Anterior cingulate cortex (tissue), 58 donors: ENCODE data around the gene FEZF1.
"Not testable (repeated sequence)": the region's sequence is repeated elsewhere in the genome, so short reads cannot be mapped to it uniquely, and the experiment has no call there.

Experiments
- DNase-seq, 58 donors: peaks; one replicate each; lab custom pipeline; 2025; lab: John Stamatoyannopoulos, UW

Gene FEZF1

DNA sequence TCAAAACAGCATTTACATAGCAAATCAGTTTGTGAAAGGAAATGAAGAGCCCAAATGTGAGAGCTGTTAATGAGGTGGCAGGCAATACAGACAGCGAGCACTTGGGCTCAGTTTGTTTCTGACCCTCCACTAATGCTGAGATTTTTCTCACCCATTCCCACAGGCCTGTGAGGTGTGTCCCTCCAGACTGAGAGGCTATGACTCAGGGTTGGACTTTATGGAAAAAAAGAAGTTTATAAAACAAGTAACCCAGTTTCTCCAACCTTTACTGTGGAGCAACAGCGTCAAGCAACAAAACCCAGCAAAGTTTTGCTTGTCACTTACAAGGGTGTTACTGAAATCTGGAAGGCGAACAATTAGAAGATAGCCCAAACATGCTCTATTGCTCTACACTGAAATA lies 4.9 kb upstream of the FEZF1 start:
- no peak for DNase-seq

DNA sequence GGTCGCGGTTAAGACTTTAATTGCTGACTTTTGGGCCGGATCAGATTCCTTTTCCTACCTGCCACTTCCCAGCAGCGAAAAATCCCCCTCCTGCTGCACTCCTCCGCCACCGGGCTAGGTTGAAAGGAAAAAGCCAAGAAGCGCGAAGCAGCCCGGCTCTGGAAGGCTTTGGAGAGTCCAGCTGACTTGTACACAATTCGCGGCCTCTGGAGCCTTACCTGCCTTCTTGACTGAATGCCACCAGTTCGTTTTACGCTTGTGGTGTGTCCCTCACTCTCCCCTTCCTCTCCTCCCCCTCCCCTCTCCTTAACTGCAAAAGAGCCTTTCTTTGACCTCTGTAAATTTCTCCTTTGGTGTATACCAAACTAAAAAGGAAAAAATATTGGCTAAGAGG lies 2.7 kb upstream of the FEZF1 start:
- DNase-seq = no peak

DNA sequence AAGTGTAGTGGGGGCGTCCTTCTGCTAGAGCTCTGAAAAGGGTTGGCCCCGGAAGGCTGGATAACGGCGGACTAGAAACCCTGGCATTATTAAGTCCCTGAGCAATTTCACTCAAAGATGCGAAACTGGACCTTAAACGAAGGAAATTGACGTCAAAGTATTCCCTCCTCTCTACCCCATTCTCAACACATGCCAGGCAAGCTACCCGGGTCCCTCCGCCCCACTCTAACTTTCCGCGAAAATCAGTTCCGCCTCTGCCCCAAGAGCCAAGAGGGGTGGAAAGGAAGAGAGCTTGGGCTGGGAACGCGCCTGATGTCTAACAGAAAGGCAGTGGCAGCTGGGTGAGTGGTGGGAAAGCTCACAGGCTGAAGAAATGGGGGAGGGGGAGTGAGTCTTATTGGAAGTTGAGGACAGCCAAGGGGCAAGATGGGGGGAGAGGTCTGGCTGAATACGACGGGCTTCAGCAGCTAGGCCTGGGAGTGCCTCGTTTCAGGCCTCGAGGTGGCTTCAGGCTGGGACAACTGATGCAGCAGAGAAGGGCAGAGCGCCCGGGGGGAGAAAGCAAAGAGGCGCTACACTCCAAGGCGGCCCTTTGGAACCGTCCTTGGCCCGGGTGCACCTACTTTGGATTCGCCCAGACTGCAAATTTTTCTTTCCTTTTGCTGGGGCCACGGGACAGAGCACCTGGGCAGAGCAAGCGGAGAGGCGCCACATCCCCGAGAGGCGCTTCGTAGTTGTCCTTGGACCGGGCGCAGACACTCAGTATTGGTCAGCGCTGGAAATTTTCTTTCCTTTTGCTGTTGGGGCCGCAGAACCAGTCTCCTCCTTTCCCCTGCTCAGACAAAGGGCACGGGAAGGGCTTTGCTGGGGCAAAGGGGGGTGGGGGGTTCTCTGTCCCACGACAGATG lies 2.0 kb upstream of the FEZF1 start:
- no peak for DNase-seq

DNA sequence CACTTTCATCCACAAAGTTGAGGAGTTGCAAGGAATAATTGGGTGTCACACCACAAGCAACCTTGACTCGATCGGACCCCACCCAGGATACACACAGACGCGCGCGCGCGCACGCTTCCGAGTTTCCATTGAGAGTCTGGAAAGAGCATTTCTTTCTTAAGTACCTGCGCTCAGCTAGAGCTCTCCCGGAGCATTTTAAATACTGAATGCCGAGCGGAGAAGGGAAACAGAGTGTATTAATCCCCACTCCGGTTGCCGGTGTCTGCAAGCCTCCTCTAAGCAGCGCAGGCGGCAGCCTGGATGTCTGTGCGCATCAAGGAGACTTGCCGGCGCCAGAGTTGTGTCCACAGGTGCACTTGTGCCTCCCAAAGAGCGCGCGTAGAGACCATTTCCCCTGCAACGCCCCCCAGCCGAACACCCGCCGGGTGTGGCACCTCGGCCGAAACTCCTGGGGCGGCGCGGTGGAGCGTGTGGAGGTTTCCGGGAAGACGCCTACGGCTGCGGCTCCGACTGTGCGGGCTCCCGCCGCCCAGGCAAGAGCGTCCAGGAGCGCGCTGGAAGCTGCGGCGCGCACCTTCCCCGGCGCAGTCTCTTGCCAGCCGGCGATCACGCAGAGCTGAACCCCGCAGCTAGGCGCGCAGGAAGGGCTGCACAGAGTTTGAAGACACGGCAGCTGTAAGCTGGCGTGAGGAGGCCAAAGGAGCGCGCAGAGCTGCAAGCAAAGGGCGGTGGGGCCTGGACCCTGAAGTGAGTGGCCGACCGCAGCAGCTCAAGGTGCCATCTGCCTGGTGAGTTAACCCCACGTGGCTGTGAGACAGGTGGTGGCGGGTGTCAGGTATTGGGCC lies 1.1 kb upstream of the FEZF1 start:
- DNase-seq = no peak

DNA sequence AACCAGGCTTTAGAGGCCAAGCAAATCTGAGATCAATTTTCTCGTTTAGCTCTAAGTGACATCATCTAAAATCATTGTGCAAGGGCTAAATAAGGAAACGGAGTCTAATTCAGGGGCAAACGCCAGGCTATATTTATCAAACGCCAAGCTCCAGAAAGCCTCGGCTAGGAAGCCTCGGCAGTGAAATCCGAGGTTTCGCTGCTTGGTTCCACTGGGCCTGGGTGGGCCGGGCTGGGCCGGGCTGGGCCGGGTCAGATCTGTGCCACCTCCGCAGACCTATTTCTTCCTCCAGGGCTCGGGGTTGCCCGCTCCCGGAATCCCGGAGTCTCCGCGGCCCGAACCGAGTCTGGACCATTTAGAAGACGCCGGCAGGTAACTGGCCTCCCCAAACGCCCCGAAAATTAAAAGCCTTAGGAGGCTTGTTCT lies 459 bp upstream of the FEZF1 start:
- DNase-seq = no peak

DNA sequence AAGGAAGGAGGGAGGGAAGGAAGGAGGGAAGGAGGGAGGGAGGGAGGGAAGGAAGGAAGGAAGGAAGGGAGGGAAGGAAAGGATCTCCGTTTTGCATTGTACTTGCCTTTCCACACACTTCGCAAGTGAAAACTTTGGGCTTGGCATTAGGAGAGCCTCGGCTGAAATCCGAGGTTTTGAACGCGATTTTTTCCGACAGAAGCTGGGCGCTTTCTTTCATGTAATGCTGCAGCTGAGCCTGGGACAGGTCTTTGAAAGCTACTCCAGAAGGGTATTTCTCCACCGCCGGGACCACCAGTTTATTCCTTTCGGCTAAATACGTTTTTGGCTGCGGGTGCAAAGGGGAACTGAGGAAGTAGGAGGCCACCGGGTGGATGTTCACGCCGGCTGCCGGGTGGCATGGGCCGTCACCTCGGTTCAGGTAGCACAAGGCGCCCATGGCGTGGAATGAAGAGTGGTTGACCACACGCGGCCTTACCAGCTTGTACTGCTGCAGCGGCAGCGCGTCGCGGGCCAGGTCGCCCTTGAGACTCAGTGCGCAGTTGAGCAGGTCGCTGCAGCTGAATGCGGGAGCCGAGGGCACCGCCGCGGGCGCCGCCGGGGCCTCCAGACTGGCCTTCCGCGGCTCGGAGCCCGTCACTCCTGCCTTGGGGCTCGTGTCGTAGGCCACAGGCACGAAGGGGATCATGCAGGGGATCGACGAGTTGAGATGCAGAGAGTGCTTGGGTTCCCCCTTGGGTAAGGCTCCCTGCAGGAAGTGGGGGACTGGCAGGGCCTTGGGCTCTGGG lies 825 bp downstream of the FEZF1 start:
- DNase-seq = no peak

DNA sequence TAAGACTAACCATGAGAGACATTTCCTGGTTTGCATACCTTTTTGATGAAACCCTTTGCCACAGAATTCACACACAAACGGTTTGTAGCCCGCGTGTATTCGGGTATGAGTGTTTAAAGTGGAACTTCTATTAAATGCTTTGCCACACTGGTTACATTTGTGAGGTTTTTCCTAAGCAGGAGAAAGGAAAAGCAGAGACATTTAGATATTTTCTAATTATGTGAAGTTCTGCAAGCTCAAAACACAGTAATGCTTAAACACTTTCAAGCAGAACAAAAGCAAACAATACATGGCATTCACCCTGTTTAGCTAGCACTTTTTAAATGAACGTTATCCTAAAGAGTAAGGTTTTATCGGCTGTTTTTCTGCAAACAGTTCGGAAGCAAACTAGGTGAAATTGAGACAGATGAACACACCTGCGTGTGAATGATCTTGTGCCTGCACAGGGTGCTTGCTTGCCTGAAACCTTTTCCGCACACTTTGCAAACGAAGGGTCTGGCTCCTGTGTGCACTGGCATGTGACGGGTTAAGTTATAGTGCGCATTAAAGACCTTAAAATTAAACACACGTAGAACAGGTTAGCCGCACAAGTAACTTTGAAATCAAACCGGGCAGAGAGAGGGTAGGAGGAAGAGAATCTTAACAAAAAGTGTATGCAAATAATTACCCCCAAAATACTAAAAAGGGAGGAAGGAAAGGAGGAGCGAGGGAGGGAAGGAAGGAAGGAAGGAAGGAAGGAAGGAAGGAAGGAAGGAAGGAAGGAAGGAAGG lies 1.6 kb downstream of the FEZF1 start:
- no peak for DNase-seq

DNA sequence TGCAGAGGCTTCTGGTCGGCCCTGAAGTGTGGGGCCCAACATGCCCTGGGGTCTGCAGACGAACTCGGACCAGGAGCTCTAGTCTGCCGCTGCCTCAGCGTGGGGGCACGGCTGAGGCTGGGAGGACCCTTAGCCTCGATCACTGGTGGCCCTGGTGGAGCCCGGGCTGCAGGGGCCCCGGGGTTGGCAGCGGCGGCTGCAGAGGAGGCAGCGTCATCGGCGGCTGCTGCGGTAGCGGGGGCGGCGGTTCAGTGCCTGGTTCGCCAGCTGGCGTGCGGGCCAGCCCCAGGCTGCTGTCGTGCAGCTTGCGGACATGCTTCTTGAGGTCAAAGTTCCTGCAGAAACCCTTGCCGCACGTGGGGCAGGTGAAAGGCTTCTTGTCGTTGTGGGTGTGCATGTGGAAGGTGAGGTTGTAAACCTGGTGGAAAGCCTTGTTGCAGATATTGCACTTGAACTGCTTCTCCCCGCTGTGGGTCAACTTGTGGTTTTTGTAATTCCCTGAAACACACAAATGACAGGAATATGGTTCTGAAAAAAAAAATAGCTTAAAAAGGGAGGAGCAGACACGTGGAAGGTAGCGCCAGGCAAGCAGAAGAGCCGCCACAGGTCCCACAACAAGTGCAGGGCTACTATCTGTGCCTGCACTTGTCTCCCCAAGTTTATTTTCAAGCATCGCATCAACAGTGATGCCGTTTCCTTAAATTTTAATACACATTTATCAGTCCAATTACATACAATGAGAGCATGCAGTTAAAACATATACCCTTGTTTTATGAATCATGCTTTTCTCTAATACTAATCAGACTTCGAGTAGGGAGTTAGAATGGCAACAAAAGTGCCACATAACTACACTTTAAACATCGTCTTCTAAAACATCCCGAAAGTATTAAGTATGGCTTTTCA lies 2.4 kb downstream of the FEZF1 start:
- no peak for DNase-seq

DNA sequence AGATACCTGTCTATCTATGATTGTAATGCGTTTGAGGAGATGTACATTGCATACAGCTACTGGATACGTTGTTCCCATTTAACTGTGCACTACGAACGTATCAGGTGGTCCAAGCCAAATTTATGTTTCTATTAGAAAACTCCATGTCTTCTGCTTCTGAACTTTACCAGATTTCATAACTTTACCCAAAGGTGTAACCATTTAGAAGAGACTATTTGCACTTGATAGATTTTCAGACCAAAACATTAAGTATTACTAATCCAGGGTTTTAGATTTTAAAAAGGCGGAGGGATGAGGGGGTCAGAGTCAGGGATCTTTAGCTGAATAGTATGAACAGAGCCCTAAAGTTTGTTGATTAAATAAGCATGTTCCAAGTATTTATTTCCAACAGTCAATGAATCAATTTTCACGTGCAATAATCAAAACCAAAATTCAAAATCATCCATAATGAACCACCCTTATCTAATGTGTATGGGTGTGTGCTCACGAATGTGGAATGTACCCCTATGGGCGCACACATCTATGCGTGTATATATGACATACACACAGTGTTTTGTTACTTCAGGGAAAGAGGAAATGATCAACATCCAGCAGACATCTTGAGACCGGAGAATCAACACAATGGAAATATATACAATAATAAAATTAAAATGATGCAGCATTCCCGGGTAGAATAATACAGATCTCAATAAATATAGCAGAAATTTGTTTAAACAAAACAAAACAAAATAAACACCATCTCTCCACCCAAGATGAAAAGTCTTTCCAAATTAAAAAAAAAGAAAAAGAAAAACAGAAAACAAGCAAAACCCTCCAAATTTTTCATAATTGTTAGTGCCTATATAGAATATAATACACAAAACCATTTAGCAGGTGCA lies 3.4 kb downstream of the FEZF1 start:
- DNase-seq = no peak

DNA sequence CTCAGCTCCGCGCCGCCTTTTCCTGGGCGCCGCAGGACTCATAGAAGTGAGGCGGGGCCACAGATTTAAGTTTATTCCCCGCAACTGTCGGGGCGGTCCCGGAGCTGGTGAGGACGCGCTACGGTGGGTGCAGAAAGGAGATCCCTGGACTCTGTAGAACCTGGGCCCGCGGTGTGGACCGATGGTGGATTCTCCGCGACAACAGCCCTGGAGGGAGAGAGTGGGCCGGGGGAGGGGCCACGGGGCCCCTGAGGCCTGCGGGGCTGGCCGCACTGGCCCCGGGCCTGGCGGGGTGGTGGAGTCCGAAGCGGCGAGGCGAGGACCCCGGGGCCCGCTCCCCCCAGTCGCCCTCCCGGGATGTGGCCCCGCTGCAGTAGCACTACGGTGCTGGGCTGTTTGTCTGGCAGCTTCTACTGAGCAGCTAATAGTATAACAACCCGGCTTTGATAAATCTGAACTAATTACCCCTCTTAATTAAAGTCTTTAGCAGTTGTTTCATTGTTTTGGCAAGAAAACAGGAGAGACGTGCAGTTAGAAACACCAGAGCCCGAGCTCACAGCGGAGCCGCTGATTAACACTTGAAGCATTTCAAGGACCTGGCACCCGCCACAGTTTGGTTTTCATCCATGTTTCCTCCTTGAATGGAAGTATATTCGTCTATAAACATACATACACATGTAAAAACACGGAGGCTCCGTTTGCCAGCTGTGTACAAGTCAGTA lies 4.2 kb downstream of the FEZF1 start:
- no peak for DNase-seq

DNA sequence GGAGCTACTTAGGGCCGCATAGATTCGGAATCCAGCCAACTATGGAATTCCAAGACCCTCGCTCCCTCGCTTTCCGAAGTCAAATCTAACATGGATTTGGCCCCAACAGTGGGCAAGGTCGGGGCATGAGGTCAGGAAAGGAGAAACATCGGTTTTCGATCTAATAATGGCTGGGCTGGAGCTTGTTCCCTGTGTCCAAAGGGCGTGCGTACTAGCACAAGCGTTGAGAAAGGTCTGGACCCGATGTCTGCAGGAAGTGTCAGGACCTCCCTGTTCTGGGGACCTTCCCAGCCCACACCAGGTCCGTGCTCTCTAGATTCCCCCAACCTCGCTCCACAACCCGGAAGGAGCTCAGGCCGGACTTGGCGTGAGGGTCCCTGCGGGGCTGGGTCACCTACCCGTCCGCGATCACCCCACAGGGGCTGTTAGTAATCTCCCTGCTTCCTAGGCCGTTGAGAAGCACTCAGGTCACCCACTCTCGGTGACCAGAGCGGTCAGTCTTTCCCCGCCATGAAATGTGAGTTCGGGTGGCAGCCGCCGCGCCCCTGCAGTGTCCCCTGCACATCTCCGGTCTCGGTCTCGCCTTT lies 4.8 kb downstream of the FEZF1 start:
- no peak for DNase-seq

DNA sequence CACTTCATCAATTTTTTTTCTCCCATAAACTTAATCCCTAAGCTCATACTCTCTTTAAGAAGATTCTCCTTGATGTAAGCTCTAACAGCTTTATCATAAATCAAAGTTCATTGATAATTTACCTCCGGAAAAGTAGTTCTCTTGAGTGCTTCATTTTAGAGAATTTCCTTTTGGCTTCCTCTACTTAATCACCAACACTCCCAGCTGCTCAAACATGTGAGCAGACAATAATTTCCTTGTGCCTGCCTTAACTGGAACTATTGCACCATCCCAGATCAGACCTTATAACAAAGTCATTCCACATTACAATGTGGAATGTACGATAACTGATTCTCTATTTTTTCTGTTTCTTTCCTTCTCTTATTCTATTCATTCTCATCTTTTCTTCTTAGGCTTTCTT lies 5.9 kb downstream of the FEZF1 start:
- no peak for DNase-seq

DNA sequence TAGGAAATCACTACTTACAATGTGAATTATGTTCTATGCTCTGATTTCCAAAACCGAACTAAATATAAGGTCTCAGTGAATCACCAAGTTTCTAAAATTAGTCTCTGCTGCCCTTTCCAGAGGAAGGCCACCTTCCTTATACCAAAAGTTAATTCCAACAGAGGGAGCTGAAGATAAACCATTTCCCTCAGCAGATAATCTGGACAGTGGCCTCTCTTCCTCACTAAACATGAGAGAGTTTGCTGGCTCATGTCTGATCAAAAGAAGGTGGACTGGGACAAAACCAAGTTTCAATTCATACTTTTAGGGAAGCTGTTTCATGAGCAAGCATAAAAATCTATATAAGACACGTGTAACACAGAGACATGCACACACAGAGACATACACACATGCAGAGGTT lies 6.4 kb downstream of the FEZF1 start:
- DNase-seq = no peak

DNA sequence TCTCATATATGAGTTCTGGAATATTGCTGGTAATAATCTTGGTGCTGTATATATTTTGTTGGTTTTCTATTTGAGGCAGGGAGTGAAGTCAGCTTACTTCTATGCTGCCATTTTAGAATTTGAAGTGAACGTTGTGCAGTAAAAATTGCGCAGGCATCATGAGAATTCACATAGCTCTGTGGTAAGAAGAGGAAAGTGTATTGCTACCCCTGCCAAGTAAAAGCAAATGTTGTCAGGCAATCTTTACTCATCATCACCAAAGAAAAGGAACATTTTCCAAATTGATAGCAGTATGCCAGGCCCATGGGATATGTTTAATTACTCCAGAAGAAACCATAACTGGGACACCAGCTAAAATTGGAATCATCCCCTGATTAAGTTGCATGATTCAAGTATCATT lies 13.4 kb downstream of the FEZF1 start:
- DNase-seq = no peak

DNA sequence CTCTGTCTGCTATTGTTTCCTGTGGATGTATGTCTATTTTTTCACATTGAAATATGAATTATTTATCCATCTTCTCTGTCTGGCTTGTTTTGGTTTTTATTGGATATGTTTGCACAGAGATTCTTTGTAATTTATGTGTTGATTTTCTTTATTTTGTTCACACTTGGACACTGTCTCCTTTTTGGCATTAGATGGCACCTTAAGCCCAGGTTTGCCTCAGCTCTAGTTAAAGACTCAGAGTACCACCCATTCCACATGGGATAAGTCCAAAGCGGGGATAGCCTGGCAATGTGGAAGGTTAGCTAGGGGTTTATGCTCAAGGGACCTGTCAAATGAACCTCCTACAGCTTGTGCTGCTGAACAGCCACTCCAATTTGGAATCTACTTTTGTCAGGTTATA lies 14.1 kb downstream of the FEZF1 start:
- no peak for DNase-seq

DNA sequence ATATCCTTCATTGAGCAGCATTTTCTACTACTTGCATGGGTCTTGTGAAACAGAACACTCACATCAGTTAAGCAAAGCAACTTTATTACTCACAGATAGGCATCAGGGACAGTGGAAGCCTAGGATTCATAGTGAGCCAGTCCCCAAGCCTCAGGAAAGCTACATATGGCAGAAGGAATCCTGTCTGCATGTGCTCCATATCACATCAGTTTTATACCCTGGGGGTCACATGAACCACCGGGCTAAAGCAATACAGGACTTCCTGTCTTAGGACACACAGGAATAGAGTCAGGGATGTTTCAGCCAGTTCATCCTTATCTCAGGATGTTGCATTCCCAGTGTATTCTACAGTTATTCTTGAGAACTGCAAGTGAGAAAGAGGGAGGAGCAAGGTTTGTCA lies 15.1 kb downstream of the FEZF1 start:
- no peak for DNase-seq

DNA sequence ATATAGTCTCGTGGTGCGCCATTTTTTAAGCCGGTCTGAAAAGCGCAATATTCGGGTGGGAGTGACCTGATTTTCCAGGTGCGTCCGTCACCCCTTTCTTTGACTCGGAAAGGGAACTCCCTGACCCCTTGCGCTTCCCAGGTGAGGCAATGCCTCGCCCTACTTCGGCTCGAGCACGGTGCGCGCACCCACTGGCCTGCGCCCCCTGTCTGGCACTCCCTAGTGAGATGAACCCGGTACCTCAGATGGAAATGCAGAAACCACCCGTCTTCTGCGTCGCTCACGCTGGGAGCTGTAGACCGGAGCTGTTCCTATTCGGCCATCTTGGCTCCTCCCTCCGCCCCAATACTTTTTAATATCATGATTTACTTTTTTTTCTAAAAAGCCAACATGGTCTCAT lies 19.9 kb downstream of the FEZF1 start:
- not testable (repeated sequence) for DNase-seq
